ENCODE measurements around the gene HOXB6. TPM values are rescaled to one million over a fixed set of nuclear protein-coding genes. Genes with fewer than 3 reads are reported as not detected.

The HOXB6 gene
- total RNA-seq, 2 experiments from 2014 or later = 0.58 to 1.1 TPM

DNA sequence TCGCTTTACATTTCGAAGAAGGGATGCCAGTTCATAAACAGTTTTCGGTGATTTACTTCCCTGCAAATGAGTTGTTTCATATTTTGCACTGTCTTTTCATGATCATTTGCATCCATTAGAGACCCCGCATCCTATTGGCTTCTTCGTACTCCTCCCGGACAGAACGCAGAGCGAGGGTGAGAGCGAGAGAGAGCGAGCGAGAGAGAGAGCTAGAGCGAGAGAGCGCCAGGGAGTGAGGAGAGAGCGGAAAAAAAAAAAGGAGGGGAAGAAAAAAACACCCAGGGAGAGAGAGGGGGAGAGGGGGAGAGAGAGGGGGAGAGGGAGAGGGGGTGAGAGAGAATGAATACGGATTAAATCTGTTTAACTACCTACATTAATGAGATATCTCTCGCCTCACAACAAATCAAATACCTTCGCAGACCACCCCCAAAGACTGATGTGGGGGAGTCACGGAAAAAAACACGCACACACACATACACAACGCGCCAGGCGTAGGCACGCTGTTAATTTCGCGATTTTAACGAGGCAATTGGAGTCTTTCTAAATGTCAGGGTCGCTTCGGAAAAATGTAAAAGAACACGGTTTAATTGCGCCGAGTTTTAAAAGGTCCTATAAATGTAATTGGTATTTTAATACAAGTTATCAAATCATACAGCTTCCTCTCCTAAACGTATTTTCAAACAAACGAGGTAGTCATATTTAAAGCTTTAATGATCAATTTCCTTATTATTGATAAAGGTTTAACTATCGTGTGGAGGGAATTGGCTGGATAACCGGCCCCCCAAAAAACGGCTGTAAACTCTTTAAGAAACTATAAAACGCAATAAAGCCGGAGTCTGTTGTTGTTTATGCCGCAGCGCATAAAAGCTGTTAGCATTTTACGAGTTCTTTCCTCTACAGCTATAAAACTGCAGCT is 10.5 kb upstream of the HOXB6 start, which contains the start of gene HOXB8:
HOXB8 (minus strand) TSS at position 246 of the 916 bp plus-strand sequence. CDS start 588 bp downstream, outside the sequence.
- peaks cover 86% of the 10 kb centered on the region for H3K27me3 Mint-ChIP-seq
- peak within 1 kb of the TSS; percentile 63 for H3K27ac Mint-ChIP-seq
- peaks cover 2% of the 10 kb centered on the region for H3K36me3 Mint-ChIP-seq
- H3K9me3 Mint-ChIP-seq (ENCODE audit: low read depth) = no peaks in the 10 kb centered on the region
- ATAC-seq (no peak), DNase-seq (no peak)
- peaks cover 55% of the 10 kb centered on the region for H3K4me1 Mint-ChIP-seq
- H3K4me3 Mint-ChIP-seq = peak within 1 kb of the TSS; percentile 15
- CTCF ChIA-PET = interaction anchor here (0.8 to 2.9 kb wide), 11 partner anchors 9 to 590 kb away, joined by 3 to 21 read pairs (median 3); no protein-coding TSS in a partner anchor

DNA sequence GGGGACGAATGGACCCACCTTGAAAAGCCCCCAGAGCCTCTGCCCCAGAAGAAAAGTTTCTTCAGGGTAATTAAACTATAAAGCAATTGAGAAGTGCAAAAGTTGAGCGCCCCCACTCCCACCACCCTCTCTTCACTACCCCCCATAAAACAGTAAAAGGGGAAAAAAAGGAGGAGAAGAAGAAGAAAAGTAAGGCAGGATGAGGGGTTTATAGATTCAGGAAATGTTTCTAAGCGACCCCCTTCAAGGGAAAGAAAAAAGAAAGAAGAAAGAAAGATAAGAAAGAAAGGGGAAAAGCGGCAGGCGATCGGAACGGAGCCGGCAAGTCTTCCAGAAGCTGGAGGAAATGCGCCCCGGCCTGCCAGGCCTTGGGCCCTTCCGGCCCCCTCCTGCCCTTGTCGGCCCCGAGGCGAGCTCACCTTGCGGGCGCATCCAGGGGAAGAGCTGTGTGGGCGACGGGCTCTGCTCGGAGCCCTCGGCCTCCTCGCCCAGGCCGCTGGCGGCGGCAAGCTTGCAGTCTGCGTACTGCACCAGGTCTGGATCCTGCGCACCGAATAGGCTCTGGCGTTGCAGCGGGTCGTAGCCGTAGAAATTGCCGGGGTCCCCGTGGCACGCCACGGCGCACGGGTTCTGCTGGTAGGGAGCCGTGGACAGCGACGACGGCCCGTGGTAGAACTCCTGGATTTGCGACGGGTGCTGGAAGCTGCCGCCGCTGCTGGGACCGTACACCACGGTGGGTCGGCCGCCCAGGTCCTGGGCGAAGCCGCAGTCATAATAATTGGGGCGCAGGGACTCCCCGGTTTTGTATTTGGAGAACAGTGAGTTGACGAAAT is 9.3 kb upstream of the HOXB6 start:
- peak overlapping the region; percentile 49 for H3K27ac Mint-ChIP-seq
- peaks cover 2% of the 10 kb centered on the region for H3K36me3 Mint-ChIP-seq
- H3K27me3 Mint-ChIP-seq = peaks cover 83% of the 10 kb centered on the region
- ATAC-seq (no peak), DNase-seq (no peak)
- H3K4me1 Mint-ChIP-seq = peaks cover 51% of the 10 kb centered on the region
- H3K4me3 Mint-ChIP-seq = peak overlapping the region; percentile 15
- CTCF ChIA-PET = interaction anchor here (0.6 to 2.9 kb wide), 12 partner anchors 8 to 549 kb away, joined by 3 to 23 read pairs (median 3); partner anchors contain the start of gene HOXB9
- H3K9me3 Mint-ChIP-seq (ENCODE audit: low read depth) = no peaks in the 10 kb centered on the region

DNA sequence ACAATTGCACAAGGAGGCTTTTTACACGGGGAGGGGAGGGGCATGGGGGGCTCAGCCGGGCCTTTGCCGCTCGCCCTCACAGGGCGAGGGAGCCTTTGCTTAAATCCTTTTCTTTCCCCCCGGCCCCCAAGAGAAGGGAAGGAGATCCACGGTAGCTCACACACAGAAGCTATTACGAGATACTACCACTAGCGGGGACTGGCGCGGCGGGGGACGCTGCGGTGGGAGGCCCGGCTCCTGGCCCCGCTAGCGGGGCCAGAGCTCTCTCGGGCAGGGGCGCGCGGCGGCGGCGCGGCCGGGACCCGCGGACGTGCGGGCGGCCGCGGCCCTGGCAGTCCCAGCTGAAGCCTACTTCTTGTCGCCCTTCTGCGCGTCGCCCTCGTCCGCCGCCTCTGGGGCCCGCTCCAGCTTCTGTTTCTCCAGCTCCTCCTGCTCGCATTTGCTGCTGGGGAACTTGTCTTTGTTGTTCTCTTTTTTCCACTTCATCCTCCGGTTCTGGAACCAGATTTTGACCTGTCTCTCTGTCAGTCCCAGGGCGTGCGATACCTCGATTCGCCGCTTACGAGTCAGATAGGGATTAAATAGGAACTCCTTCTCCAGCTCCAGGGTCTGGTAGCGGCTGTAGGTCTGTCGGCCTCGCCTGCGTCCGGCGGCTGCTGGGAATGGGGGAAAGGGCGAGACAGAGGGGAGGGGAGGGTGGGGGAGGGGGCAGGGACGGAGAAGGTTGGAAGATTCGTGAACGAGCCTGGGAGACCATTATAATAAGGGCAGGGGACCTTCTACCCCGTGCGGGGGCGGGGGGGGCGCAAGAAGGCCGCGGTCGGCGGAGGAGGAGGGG is 8.3 kb upstream of the HOXB6 start:
- peak; percentile 68 for ATAC-seq
- CTCF ChIA-PET = interaction anchor here (0.5 to 2.9 kb wide), 15 partner anchors 9 to 534 kb away, joined by 3 to 23 read pairs (median 3); partner anchors contain the start of gene HOXB9
- Mint-ChIP-seq H3K4me3 (peak overlapping the region; percentile 76), H3K9me3 (ENCODE audit: low read depth) (no peaks in the 10 kb centered on the region), H3K27ac (peak overlapping the region; percentile 72), H3K36me3 (peaks cover 2% of the 10 kb centered on the region), H3K27me3 (peaks cover 81% of the 10 kb centered on the region), H3K4me1 (peaks cover 42% of the 10 kb centered on the region)
- no peak for DNase-seq

DNA sequence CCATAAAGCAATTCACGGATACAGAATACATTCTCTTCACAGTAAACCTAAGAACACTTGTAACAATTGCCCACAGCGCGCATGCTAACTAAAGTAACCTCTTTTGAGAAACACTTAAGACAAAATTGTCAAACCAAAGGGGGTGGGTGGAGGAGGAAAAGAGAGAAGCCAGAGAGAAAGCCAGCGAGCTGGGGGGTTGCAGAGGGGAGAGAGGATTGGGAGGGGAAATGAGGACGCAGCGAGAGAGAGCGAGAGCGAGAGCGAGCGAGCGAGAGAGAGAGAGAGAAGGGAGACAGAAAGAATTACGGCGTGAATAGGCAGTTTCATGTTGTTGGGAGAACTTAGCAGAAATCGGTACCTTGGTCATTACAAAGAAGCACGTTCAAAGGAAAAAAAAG is 7.7 kb upstream of the HOXB6 start:
- ATAC-seq (no peak), DNase-seq (no peak)
- Mint-ChIP-seq H3K27me3 (peaks cover 81% of the 10 kb centered on the region), H3K4me3 (peak overlapping the region; percentile 76), H3K4me1 (peaks cover 42% of the 10 kb centered on the region), H3K27ac (peak overlapping the region; percentile 72), H3K9me3 (ENCODE audit: low read depth) (no peaks in the 10 kb centered on the region), H3K36me3 (peaks cover 2% of the 10 kb centered on the region)
- CTCF ChIA-PET = interaction anchor here (0.7 to 2.9 kb wide), 13 partner anchors 9 to 533 kb away, joined by 3 to 23 read pairs (median 4); partner anchors contain the start of gene HOXB9

DNA sequence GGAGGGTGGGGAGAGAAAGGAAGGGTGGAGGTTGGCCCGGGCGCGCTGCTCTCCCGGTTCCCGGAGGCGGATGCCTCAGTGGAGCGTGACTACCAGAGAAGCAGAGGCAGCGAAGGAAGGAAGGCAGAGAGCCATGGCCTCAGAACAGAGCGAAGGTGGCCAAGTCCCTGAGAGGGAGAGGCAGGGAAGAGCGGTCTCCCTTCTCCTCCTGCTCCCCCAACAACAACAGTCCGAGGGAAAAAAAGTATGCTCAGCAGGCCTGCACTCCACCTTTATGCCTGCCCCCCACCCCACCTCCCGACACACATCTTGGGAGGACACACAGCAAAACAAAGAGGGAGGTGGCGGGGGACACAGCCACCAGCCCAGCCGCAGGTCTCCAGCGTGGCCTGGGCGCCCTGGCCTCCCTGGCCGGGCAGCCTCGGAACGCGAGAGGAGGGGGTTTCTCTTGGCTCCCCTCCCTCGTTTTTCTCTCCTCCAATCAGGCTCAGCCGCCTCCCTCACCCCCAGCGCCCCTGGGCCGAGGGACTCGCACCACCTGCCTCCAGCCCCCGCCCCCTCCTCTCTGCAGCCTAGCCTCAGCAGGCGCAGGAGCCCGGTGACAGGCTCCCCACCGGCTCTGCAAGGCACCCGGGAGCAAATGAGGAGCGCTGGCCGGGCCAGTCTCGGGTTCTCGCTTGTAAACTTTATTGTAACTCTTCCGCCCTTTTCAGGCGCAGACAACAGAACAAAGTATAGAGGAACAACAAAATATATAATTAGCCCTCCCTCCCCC is 7.1 kb upstream of the HOXB6 start:
- Mint-ChIP-seq H3K27me3 (peaks cover 81% of the 10 kb centered on the region), H3K4me3 (peak overlapping the region; percentile 81), H3K9me3 (ENCODE audit: low read depth) (no peaks in the 10 kb centered on the region), H3K4me1 (peaks cover 36% of the 10 kb centered on the region), H3K27ac (no peak overlapping the region), H3K36me3 (peaks cover 2% of the 10 kb centered on the region)
- no peak for DNase-seq
- CTCF ChIA-PET = interaction anchor here (2.7 to 2.9 kb wide), 2 partner anchors 13 to 24 kb away, joined by 21 to 23 read pairs; partner anchors contain the start of gene HOXB9
- peak; percentile 26 for ATAC-seq

DNA sequence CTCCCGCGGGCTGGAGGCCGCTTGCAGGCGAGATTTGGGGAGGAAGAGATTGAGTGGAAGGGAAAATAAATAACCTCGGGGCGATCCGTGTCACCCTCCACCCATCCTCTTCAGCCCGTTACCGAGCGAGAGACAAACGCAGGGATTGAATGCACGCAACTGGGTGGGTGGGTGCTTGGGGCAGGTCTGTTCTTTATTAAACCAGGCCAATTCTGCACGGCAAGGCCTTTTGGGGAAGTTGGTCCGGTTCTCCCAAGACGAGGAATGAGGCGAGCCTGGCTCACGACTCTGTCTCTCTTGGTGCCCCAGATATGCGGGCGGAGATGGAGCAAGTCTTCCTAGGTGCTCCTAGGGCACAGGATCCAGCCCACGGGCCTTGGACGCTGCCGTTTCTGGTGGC is 6.4 kb upstream of the HOXB6 start:
- Mint-ChIP-seq H3K27ac (peak overlapping the region; percentile 22), H3K4me1 (peaks cover 35% of the 10 kb centered on the region)
- ATAC-seq = peak; percentile 7

DNA sequence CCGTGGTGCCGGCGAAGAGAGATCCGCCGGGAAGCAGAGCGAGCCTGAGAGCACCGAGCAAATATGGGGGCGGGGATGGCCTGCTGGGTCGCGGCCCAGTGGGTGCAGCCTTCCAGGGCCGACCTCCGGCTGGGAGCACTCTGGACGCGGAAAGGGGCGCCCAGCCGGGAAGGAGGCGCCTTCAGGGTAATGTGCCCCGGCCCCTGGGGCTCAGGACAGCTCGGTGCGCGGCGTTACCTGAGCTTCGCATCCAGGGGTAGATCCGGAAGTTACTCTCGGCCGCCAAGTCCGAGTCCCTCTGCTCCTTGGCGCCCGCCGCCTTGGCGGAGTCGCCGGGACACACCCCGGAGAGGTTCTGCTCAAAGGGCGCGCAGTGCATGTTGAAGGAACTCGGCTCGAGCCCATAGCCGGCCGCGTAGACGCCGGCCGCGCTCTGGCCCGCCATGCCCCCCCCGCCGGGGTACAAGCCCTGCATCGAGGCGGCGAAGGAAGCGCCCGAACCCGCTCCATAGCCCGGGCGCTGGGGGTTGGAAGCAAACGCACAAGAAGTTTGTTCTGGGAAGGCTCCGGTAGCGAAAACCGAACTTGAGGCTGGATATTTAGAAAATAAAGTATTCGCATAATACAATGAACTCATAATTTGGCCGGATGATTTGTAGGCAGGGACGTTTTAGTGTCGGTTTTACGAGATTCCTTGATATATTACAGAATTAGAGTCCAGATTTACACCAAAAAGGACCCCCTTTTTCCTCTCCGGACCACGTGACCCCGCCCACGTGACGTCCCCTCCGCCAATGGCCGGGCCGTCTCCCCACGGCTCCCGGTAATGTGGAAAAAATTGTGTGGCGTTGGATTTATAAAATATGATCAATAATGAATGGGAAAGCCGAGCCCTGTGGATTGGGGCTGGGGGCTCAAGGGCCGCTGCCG is 5.8 kb upstream of the HOXB6 start, which contains the start of gene HOXB7:
HOXB7 (minus strand) TSS at position 736 of the 930 bp plus-strand sequence; CDS start at position 637, 99 bp downstream.
- Mint-ChIP-seq H3K27me3 (peaks cover 79% of the 10 kb centered on the region), H3K36me3 (peaks cover 2% of the 10 kb centered on the region), H3K27ac (peak within 1 kb of the TSS; percentile 22), H3K9me3 (ENCODE audit: low read depth) (no peaks in the 10 kb centered on the region), H3K4me1 (peaks cover 35% of the 10 kb centered on the region), H3K4me3 (peak within 1 kb of the TSS; percentile 81)
- ATAC-seq = peak; percentile 54
- DNase-seq = peak; percentile 81
- CTCF ChIA-PET = interaction anchor here (0.6 to 4.8 kb wide), 12 partner anchors 9 to 640 kb away, joined by 3 to 40 read pairs (median 3); partner anchors contain the start of genes CDK5RAP3 and HOXB5

More for the DNA sequence above, 6.4 kb upstream of the HOXB6 start:
- H3K4me3 Mint-ChIP-seq = peak overlapping the region; percentile 81
- DNase-seq = no peak
- H3K36me3 Mint-ChIP-seq = peaks cover 2% of the 10 kb centered on the region
- CTCF ChIA-PET = no interaction called here
- H3K9me3 Mint-ChIP-seq (ENCODE audit: low read depth) = no peaks in the 10 kb centered on the region
- H3K27me3 Mint-ChIP-seq = peaks cover 81% of the 10 kb centered on the region

DNA sequence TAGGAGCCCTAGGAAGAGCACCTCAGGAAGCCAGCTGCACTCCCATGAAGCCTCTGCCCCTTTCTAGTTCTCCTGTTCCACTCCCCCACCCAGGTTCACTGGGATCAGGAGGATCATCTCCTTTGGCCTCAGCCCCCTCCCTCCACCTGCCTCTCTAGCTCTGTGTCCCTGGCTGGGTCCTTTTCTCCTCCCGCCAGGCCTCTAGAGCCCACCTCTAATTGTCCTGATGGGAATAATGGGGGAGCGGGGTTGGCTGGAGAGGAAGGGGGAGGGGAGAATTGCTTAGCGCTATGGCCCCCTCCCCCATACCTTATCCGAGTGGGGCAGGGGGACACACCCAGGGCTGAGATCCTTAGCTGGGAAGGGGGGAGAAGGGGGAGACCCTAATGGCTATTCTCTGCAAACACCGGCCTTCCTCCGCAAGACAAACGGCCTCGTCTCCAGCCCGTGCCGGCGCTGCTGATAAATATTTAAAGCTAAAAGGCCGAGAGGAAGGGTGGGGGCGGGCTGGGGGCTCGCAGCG is 5.0 kb upstream of the HOXB6 start:
- ATAC-seq (no peak), DNase-seq (no peak)
- Mint-ChIP-seq H3K9me3 (ENCODE audit: low read depth) (no peaks in the 10 kb centered on the region), H3K4me1 (peaks cover 36% of the 10 kb centered on the region), H3K27ac (no peak overlapping the region), H3K4me3 (peak overlapping the region; percentile 81), H3K27me3 (peaks cover 79% of the 10 kb centered on the region), H3K36me3 (peaks cover 2% of the 10 kb centered on the region)
- CTCF ChIA-PET = interaction anchor here (0.6 to 4.8 kb wide), 13 partner anchors 9 to 639 kb away, joined by 3 to 40 read pairs (median 3); partner anchors contain the start of genes CDK5RAP3 and HOXB5

DNA sequence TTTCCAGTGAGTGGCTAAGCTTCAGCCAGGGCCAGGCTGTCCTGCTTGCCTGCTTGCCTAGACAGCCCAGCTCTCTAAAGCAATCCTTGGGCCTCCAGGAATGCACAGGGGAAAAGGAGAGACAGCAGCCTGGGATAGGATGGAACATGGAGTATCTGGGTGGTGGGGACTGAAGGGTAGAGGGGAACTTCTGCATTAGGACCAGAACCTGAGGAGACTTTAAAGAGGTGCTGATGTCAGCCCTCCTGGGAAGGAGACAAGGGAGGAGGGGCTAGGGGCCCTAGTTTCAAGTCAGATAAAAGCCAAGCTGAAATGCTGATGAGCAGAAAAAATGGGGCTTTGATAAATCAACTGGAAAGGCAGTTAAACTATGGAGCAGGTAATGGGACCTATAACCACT is 4.2 kb upstream of the HOXB6 start:
- DNase-seq = no peak
- Mint-ChIP-seq H3K27ac (no peak overlapping the region), H3K9me3 (ENCODE audit: low read depth) (no peaks in the 10 kb centered on the region), H3K36me3 (peaks cover 2% of the 10 kb centered on the region), H3K4me1 (peaks cover 39% of the 10 kb centered on the region), H3K27me3 (peaks cover 79% of the 10 kb centered on the region), H3K4me3 (peak overlapping the region; percentile 3)
- ATAC-seq = no peak
- CTCF ChIA-PET = interaction anchor here (1.0 to 4.8 kb wide), 9 partner anchors 8 to 638 kb away, joined by 3 to 40 read pairs (median 5); partner anchors contain the start of genes CDK5RAP3 and HOXB5

DNA sequence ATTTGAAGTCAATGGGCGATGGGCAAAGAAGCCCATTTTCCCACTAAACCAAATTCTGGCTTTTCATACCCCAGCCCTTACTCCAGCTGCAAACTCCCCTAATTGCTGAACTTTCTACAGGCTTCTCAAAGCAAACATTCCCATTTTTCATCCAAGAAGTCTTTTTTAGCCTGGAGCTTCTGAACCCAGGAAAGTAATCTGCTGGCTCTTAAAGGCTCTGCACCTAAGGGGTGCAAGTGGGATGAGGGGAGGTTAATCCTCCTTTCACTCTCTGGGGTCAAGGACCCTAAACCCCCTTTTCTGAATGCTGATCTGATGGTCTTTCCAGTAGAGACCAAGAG is 3.7 kb upstream of the HOXB6 start:
- DNase-seq (no peak), ATAC-seq (no peak)
- no peak overlapping the region for H3K27ac Mint-ChIP-seq
- no peak overlapping the region for H3K4me3 Mint-ChIP-seq
- peaks cover 79% of the 10 kb centered on the region for H3K27me3 Mint-ChIP-seq
- peaks cover 38% of the 10 kb centered on the region for H3K4me1 Mint-ChIP-seq
- H3K36me3 Mint-ChIP-seq = peaks cover 2% of the 10 kb centered on the region
- CTCF ChIA-PET = interaction anchor here (1.7 to 4.8 kb wide), 3 partner anchors 14 to 116 kb away, joined by 5 to 40 read pairs (median 8); partner anchors contain the start of gene HOXB5
- H3K9me3 Mint-ChIP-seq (ENCODE audit: low read depth) = no peaks in the 10 kb centered on the region

All from activated CD8-positive, alpha-beta memory T cell treated with anti-CD3 and anti-CD28 coated beads, Interleukin-2, amount 10 ng/mL, durations not matched to agents 7 days and 5 days (primary cell).